ENCODE measurements around the gene PRKACA. TPM values are rescaled to one million over a fixed set of nuclear protein-coding genes. Genes with fewer than 3 reads are reported as not detected.

Gene PRKACA
- total RNA-seq, 1 donor from 2014 or later = 82.9 TPM

DNA sequence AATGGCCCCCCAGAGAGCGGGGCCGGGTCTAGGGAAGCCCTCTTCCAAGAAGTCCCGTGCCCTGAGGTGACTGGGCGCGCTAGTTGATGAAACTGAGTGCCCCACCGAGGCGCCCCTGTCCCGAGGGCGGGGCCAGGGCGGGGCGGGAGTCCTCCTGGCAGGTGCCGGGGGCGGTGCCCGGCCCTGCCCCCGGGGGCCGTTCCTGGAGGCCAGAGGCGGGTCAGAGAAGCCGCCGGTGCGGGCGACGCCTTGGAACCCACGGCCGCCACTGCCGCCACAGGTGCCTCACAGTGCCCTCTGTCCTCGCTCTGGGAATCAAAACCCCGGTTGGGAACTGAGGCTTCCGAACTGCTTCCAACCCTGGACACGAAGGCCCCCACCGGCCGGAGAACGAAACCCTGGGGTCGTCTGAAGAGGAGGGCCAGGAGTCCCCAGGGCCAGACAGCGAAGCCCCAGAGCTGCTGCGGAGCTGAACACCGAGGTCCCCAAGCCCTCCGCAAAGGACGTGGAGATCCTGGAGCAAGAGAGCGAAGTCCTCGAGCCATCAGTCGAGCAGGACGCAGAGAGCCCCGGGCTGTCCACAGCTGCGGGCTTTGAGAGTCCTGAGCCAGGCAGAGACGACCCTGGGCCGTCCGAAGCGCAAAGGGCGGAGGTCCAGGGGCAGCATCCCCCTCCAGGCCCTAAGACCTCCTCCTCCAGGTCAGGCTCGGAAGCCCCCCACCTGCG, 44.9 kb downstream of the PRKACA start, which contains the start of gene MISP3:
MISP3 (plus strand) TSS at position 252 of the 726 bp plus-strand sequence. CDS start 524 bp downstream, outside the sequence.
- peak within 1 kb of the TSS; percentile 97 for H3K4me3 Mint-ChIP-seq (ENCODE audit: unreplicated experiment)

DNA sequence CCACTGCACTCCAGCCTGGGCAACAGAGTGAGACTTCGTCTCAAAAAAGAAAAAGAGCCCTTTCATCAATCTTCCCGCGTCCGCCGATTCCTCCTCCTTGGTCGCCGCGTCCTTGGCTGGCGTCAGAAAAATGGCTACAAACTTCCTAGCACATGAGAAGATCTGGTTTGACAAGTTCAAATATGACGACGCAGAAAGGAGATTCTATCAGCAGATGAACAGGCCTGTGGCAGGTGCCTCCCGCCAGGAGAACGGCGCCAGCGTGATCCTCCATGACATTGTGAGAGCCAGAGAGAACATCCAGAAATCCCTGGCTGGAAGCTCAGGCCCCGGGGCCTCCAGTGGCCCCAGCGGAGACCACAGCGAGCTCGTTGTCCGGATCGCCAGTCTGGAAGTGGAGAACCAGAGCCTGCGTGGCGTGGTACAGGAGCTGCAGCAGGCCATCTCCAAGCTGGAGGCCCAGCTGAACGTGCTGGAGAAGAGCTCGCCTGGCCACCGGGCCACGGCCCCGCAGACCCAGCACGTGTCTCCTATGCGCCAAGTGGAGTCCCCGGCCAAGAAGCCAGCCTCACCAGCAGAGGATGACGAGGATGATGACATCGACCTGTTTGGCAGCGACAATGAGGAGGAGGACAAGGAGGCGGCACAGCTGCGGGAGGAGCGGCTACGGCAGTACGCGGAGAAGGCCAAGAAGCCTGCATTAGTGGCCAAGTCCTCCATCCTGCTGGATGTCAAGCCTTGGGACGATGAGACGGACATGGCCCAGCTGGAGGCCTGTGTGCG, 47.1 kb downstream of the PRKACA start:
- H3K27ac Mint-ChIP-seq (ENCODE audit: unreplicated experiment) = no peak overlapping the region

More for the DNA sequence above, 44.9 kb downstream of the PRKACA start, which contains the start of gene MISP3:
- H3K9me3 Mint-ChIP-seq (ENCODE audit: unreplicated experiment) = peaks cover 3% of the 10 kb centered on the region
- peak; percentile 62 for DNase-seq
- TF ChIP-seq, protein P1, sequence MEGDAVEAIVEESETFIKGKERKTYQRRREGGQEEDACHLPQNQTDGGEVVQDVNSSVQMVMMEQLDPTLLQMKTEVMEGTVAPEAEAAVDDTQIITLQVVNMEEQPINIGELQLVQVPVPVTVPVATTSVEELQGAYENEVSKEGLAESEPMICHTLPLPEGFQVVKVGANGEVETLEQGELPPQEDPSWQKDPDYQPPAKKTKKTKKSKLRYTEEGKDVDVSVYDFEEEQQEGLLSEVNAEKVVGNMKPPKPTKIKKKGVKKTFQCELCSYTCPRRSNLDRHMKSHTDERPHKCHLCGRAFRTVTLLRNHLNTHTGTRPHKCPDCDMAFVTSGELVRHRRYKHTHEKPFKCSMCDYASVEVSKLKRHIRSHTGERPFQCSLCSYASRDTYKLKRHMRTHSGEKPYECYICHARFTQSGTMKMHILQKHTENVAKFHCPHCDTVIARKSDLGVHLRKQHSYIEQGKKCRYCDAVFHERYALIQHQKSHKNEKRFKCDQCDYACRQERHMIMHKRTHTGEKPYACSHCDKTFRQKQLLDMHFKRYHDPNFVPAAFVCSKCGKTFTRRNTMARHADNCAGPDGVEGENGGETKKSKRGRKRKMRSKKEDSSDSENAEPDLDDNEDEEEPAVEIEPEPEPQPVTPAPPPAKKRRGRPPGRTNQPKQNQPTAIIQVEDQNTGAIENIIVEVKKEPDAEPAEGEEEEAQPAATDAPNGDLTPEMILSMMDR (IDR thresholded peaks at IDR 0.05; ENCODE audit: partially characterized antibody, unreplicated experiment) = no peak
- no peaks in the 10 kb centered on the region for H3K4me1 Mint-ChIP-seq (ENCODE audit: low read depth, unreplicated experiment)
- peak within 1 kb of the TSS; percentile 28 for H3K27ac Mint-ChIP-seq (ENCODE audit: unreplicated experiment)
- peaks cover 12% of the 10 kb centered on the region for H3K27me3 Mint-ChIP-seq (ENCODE audit: unreplicated experiment)
- no peaks in the 10 kb centered on the region for H3K36me3 Mint-ChIP-seq (ENCODE audit: unreplicated experiment)

DNA sequence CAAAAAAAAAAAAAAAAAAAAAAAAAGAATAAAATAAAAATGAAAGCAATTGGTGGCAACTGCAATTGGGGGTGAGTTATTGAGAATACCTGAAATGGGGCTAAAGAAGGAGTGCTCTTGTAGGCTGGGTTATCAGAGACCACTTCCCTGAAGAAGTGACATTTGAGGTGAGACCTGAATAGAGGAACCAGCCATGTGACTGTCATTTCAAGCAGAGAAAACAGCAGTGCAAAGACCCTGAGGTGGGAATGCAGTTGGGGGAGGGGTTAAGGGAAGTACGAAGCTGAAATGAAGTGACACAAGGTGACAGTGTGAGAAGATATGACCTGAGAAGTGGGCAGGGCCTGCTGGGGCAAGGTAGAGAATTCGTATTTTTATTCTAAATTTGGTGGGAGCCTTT, 51.4 kb downstream of the PRKACA start:
- Mint-ChIP-seq H3K27me3 (ENCODE audit: unreplicated experiment) (peaks cover 2% of the 10 kb centered on the region), H3K27ac (ENCODE audit: unreplicated experiment) (no peak overlapping the region), H3K9me3 (ENCODE audit: unreplicated experiment) (peaks cover 1% of the 10 kb centered on the region), H3K4me1 (ENCODE audit: low read depth, unreplicated experiment) (no peaks in the 10 kb centered on the region), H3K4me3 (ENCODE audit: unreplicated experiment) (no peak overlapping the region), H3K36me3 (ENCODE audit: unreplicated experiment) (no peaks in the 10 kb centered on the region)
- TF ChIP-seq, protein P1 (IDR thresholded peaks at IDR 0.05; ENCODE audit: partially characterized antibody, unreplicated experiment) = no peak
- no peak for DNase-seq

More for the DNA sequence above, 47.1 kb downstream of the PRKACA start:
- Mint-ChIP-seq H3K36me3 (ENCODE audit: unreplicated experiment) (no peaks in the 10 kb centered on the region), H3K27me3 (ENCODE audit: unreplicated experiment) (peaks cover 12% of the 10 kb centered on the region), H3K4me1 (ENCODE audit: low read depth, unreplicated experiment) (no peaks in the 10 kb centered on the region), H3K4me3 (ENCODE audit: unreplicated experiment) (no peak overlapping the region), H3K9me3 (ENCODE audit: unreplicated experiment) (peaks cover 3% of the 10 kb centered on the region)
- no peak for DNase-seq
- TF ChIP-seq, protein P1 (IDR thresholded peaks at IDR 0.05; ENCODE audit: partially characterized antibody, unreplicated experiment) = no peak

DNA sequence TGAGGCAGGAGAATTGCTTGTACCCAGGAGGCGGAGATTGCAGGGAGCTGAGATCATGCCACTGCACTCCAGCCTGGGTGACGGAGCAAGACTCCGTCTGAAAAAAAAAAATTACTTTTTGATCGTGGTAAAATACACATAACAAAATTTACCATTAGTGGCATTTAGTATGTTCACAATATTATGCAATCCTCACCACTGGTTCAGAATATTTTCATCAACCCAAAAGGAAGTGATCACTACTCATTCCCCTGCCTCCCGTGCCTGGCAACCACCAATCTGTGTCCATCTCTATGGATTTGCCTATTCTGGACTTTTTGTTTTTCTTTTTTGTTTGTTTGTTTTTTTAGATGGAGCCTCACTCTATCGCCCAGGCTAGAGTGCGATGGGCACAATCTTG, 54.5 kb downstream of the PRKACA start:
- no peak for DNase-seq
- Mint-ChIP-seq H3K9me3 (ENCODE audit: unreplicated experiment) (no peaks in the 10 kb centered on the region), H3K4me1 (ENCODE audit: low read depth, unreplicated experiment) (peaks cover 2% of the 10 kb centered on the region), H3K27ac (ENCODE audit: unreplicated experiment) (no peak overlapping the region), H3K36me3 (ENCODE audit: unreplicated experiment) (no peaks in the 10 kb centered on the region), H3K27me3 (ENCODE audit: unreplicated experiment) (peaks cover 8% of the 10 kb centered on the region), H3K4me3 (ENCODE audit: unreplicated experiment) (no peak overlapping the region)
- TF ChIP-seq, protein P1 (IDR thresholded peaks at IDR 0.05; ENCODE audit: partially characterized antibody, unreplicated experiment) = no peak

DNA sequence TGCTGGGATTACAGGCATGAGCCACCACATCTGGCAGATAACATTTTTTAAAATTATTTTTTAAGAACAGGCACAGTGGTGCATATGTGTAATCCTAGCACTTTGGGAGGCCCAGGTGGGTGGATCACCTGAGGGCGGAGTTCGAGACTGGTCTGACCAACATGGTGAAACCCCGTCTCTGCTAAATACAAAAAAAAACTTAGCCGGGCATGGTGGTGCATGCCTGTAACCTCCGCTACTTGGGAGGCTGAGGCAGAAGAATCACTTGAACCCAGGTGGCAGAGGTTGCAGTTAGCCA, 55.1 kb downstream of the PRKACA start:
- H3K36me3 Mint-ChIP-seq (ENCODE audit: unreplicated experiment) = no peaks in the 10 kb centered on the region
- TF ChIP-seq, protein P1 (IDR thresholded peaks at IDR 0.05; ENCODE audit: partially characterized antibody, unreplicated experiment) = no peak
- H3K27me3 Mint-ChIP-seq (ENCODE audit: unreplicated experiment) = peaks cover 11% of the 10 kb centered on the region
- no peak overlapping the region for H3K27ac Mint-ChIP-seq (ENCODE audit: unreplicated experiment)
- DNase-seq = no peak
- peaks cover 3% of the 10 kb centered on the region for H3K4me1 Mint-ChIP-seq (ENCODE audit: low read depth, unreplicated experiment)
- no peak overlapping the region for H3K4me3 Mint-ChIP-seq (ENCODE audit: unreplicated experiment)
- H3K9me3 Mint-ChIP-seq (ENCODE audit: unreplicated experiment) = no peaks in the 10 kb centered on the region

All from glutamatergic neuron (in vitro differentiated cells).